Measurements from ENCODE around the gene DNAJA3.

The DNAJA3 gene

DNA sequence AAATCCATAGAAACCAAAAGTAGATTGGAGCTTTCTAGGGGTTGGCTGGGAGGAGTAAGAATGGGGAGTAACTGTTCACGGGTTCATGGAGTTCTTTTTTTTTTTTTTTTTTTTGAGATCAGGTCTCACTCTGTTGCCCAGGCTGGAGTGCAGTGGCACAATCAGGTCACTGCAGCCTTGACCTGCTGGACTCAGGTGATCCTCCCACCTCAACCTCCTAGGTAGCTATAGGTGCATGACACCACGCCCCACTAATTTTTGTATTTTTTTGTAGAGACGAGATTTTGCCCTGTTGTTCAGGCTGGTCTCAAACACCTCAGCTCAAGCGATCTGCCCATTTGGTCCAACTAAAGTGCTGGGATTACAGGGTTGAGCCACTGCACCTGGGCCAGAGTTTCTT lies 47.2 kb downstream of the DNAJA3 start:
- H3K9me3 ChIP-seq (ENCODE audit: control insufficient read depth in 1 of 2, low read length in 2 of 2), result no peaks in the 10 kb centered on the region
- H3K27me3 ChIP-seq (ENCODE audit: low read depth, low read length), result no peaks in the 10 kb centered on the region
- peaks cover 4 to 17% of the 10 kb centered on the region in 2 donors for H3K4me1 ChIP-seq (ENCODE audit: control insufficient read depth in 1 of 2, insufficient read depth in 2 of 2, low read length in 2 of 2)
- H3K36me3 ChIP-seq (ENCODE audit: control insufficient read depth in 1 of 2, insufficient read depth in 2 of 2, low read length in 2 of 2), result peaks cover 0 to 7% of the 10 kb centered on the region in 2 donors
- H3K4me3 ChIP-seq (ENCODE audit: low read depth in 1 of 2, low read length in 2 of 2), result no peak overlapping the region
- H3K27ac ChIP-seq (ENCODE audit: low read length), result no peak overlapping the region

DNA sequence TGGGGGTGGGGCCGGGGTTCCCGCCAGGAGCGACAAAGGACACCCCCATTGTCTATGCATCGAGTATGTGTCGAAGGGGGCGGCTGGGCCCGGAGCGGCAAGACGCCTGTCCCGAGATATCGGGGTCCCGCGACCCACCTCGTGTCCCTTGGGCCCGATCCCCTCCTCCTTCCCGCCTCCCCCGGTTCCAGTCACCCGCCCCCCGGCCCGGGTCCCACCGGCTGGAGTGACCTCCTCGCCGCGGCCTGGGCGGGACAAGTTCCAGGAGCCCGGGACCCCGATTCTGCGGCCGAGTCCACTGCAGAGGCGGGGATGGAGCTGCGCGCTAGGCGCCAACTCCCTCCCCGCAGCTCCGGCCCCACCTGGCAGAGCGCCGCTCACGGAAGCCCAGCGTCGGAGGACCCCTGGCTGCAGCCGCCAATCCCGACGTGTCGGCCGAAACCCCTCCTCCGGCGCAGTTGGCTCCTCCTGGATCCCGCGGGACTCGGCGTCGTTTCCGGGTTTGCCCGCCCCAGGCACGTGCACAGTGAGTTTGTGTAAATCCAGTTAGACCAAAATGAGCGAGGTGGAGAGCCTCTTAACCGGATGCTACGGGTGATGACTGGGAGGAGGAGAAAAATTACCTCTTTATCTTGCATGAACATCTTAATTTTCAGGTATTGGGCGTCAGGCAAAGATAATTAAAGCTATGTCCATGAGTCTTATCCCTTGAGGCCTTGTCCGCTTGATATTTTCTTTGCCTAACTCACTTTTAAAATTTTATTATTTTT lies 48.7 kb downstream of the DNAJA3 start, which contains the start of gene NMRAL1:
Gene NMRAL1 (minus strand): TSS at position 434 of the 770 bp plus-strand sequence. CDS start 493 bp downstream, outside the sequence.
- no peaks in the 10 kb centered on the region for H3K9me3 ChIP-seq (ENCODE audit: control insufficient read depth in 1 of 2, low read length in 2 of 2)
- peak within 1 kb of the TSS; percentile 59 to 76 for H3K4me3 ChIP-seq (ENCODE audit: low read depth in 1 of 2, low read length in 2 of 2)
- H3K27ac ChIP-seq (ENCODE audit: low read length), result no peak within 1 kb of the TSS
- peaks cover 0 to under 1% of the 10 kb centered on the region in 2 donors for H3K36me3 ChIP-seq (ENCODE audit: control insufficient read depth in 1 of 2, insufficient read depth in 2 of 2, low read length in 2 of 2)
- peaks cover 4 to 17% of the 10 kb centered on the region in 2 donors for H3K4me1 ChIP-seq (ENCODE audit: control insufficient read depth in 1 of 2, insufficient read depth in 2 of 2, low read length in 2 of 2)
- H3K27me3 ChIP-seq (ENCODE audit: low read depth, low read length), result no peaks in the 10 kb centered on the region

DNA sequence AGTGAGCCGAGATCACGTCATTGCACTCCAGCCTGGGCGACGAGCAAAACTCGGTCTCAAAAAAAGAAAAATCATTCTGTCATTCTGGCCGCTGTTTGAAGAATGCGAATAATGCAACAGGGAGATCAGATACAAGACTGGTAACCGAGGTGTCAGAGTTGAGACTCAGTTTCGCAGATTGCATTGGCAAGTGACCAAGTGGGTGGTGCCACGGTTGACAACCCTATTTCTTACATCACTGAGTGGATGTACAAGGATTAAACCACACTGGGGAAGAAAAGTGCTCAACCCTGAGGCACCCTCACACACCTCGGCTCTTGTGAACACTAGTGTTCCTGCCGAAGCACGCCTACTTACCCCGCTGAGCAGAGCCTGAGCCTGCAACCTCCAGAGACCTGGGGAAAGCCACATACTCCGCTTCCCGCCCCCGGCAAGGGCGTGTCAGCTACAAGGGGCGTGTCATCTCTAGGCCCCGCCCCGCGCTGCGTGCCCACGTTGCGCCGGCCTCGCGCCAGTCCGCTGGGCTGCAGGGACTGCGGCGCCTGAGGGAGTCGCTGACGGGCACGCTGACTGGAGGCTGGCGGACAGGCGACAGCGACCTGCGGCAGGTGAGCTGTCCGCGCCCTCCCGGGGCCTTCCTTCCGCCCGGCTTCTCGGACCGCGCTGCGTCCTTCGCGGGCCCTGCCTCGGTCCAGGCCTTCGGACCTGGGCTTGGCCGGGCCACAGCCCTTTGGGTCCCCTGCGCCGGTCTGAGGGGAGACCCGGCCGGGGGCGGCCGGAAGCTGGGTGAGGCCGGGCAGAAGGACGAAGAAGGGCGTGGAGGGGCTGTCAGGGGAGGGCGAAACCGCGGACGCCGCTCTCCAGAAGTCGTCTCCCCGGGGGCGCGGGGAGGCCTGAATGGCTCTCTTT lies 50.5 kb downstream of the DNAJA3 start, which contains the start of gene HMOX2:
Gene HMOX2 (plus strand): TSS at position 519 of the 909 bp plus-strand sequence. CDS start 29,127 bp downstream, outside the sequence.
- Histone ChIP-seq H3K4me3 (ENCODE audit: low read depth in 1 of 2, low read length in 2 of 2) (peak within 1 kb of the TSS; percentile 68 to 87), H3K4me1 (ENCODE audit: control insufficient read depth in 1 of 2, insufficient read depth in 2 of 2, low read length in 2 of 2) (peaks cover 4 to 17% of the 10 kb centered on the region in 2 donors), H3K36me3 (ENCODE audit: control insufficient read depth in 1 of 2, insufficient read depth in 2 of 2, low read length in 2 of 2) (no peaks in the 10 kb centered on the region), H3K27me3 (ENCODE audit: low read depth, low read length) (no peaks in the 10 kb centered on the region), H3K9me3 (ENCODE audit: control insufficient read depth in 1 of 2, low read length in 2 of 2) (no peaks in the 10 kb centered on the region), H3K27ac (ENCODE audit: low read length) (no peak within 1 kb of the TSS)

DNA sequence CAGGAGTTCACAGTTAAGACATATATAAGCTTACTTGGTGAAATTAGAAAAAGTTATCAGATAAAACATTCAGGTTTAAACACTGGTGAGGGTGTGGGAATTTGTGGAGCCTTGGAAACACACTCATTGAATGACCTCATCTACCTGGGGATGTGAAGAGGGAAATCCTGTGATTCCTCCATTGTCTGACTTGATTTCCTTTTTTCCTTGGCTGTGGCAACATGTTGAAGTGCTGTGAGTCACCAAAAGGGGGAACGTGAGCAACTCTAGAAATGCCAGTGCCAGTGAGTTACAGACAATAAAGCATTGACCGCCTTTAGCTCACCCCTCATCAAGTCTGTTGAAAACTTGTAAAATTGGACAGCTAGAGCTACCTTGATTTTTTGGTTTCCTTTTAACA lies 52.3 kb downstream of the DNAJA3 start:
- Histone ChIP-seq H3K9me3 (ENCODE audit: control insufficient read depth in 1 of 2, low read length in 2 of 2) (no peaks in the 10 kb centered on the region), H3K4me3 (ENCODE audit: low read depth in 1 of 2, low read length in 2 of 2) (no peak overlapping the region), H3K27me3 (ENCODE audit: low read depth, low read length) (no peaks in the 10 kb centered on the region), H3K36me3 (ENCODE audit: control insufficient read depth in 1 of 2, insufficient read depth in 2 of 2, low read length in 2 of 2) (no peaks in the 10 kb centered on the region), H3K27ac (ENCODE audit: low read length) (no peak overlapping the region), H3K4me1 (ENCODE audit: control insufficient read depth in 1 of 2, insufficient read depth in 2 of 2, low read length in 2 of 2) (peaks cover 4 to 17% of the 10 kb centered on the region in 2 donors)

DNA sequence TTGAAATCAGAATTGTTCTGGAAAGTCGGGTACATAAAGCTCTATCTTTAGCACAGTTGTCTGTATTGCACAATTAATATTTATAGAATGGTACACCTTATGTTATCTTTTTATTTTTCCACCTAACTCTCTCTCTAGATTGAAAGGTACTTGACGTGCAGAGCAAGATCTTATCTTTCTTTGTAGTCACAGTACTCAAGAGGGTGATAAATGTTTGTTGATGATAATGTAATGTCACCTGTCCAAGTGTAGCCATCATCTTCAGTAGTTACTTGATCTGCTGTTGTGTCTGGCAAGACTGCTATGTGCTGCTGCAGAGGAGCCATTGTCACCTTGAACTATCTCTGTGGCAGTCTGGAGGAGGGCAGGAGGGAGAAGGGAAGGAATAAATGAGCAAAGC lies 55.9 kb downstream of the DNAJA3 start:
- H3K4me1 ChIP-seq (ENCODE audit: control insufficient read depth in 1 of 2, insufficient read depth in 2 of 2, low read length in 2 of 2), result peaks cover 0 to 6% of the 10 kb centered on the region in 2 donors
- no peak overlapping the region for H3K27ac ChIP-seq (ENCODE audit: low read length)

DNA sequence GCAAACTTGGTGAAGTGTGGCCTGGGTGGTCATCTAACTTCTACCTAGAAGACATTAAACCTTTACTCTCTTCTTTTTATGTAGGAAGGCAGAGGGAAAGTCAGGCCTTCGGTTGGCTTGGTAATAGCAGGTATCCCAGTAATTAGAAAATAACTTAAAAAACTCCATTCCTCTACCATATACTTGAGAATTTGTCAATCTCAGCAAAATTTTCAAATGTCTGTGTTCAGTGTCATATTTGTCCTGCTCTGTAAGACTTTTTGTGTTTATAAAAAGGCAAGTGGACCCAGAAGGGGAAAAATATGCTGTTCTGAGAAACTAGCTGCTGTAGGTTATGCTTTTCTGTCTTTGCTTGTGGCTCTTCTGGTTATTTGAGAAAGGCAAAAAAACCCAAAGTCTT lies 56.3 kb downstream of the DNAJA3 start:
- no peaks in the 10 kb centered on the region for H3K27me3 ChIP-seq (ENCODE audit: low read depth, low read length)
- peaks cover 0 to 4% of the 10 kb centered on the region in 2 donors for H3K4me1 ChIP-seq (ENCODE audit: control insufficient read depth in 1 of 2, insufficient read depth in 2 of 2, low read length in 2 of 2)
- no peaks in the 10 kb centered on the region for H3K9me3 ChIP-seq (ENCODE audit: control insufficient read depth in 1 of 2, low read length in 2 of 2)
- H3K4me3 ChIP-seq (ENCODE audit: low read depth in 1 of 2, low read length in 2 of 2), result no peak overlapping the region
- H3K27ac ChIP-seq (ENCODE audit: low read length), result no peak overlapping the region
- H3K36me3 ChIP-seq (ENCODE audit: control insufficient read depth in 1 of 2, insufficient read depth in 2 of 2, low read length in 2 of 2), result peaks cover 0 to 11% of the 10 kb centered on the region in 2 donors

More for the DNA sequence above, 55.9 kb downstream of the DNAJA3 start:
- Histone ChIP-seq H3K4me3 (ENCODE audit: low read depth in 1 of 2, low read length in 2 of 2) (no peak overlapping the region), H3K9me3 (ENCODE audit: control insufficient read depth in 1 of 2, low read length in 2 of 2) (no peaks in the 10 kb centered on the region), H3K27me3 (ENCODE audit: low read depth, low read length) (no peaks in the 10 kb centered on the region), H3K36me3 (ENCODE audit: control insufficient read depth in 1 of 2, insufficient read depth in 2 of 2, low read length in 2 of 2) (peaks cover 0 to 7% of the 10 kb centered on the region in 2 donors)

DNA sequence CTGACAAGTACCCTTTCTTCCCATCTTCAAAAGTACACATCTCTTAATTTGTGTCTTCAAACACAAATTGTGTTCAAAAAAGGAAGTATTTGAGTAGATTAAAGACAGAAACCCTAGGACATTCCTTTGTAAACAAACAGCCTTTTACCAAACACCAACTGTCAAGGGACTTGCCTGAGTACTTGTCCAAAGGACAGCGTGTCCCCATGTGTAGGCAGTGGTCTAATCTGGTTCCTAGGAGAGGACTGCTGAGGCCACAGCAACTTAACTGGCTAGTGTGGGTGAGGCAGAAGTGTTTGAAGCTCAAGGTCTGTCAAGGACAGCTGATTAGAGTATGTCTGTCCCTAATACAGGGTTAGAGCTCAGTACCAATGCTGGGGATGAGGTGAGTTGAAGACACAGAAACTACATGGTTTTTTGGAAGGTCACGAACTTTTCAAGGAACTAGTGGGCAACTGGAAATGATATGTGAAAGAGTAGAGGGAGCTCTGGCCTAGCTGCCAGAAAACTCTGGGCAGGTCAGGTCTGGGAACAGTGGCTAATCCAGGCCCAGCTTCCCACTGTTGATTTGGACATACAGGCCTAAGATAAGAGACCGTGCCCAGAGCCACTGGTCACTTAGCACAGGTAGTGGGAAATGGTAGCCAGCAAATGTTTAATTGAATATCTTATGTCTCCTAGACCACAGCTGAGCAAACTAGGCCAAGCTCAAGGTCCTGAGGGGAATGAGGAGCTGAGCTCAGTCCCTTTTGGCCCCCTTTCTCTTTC lies 60.6 kb downstream of the DNAJA3 start:
- H3K27ac ChIP-seq (ENCODE audit: low read length), result no peak overlapping the region

DNA sequence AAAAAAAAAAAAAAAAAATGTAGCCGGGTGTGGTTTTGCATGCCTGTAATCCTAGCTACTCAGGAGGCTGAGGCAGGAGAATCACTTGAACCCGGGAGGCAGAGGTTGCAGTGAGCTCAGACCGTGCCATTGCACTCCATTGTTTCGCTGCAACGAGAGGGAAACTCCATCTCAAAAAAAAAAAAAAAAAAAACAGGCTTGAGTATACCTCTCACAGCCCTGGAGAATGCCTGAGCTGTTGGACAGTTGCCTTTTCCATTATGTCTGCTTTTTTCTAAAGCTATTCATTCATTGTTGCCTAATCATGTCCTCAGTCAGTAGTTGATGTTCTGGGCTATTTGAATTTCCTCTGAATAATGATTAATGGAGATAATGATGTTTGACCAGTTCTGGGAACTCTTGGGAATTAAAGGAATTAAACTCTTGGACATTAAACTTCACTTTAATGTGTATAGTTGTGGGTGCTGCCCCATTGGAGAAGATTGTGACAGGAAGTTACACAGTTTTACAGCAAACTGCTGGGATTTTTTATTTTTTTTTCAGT lies 62.4 kb downstream of the DNAJA3 start:
- Histone ChIP-seq H3K4me3 (ENCODE audit: low read depth in 1 of 2, low read length in 2 of 2) (no peak overlapping the region), H3K9me3 (ENCODE audit: control insufficient read depth in 1 of 2, low read length in 2 of 2) (no peaks in the 10 kb centered on the region), H3K27ac (ENCODE audit: low read length) (no peak overlapping the region), H3K27me3 (ENCODE audit: low read depth, low read length) (no peaks in the 10 kb centered on the region), H3K36me3 (ENCODE audit: control insufficient read depth in 1 of 2, insufficient read depth in 2 of 2, low read length in 2 of 2) (peaks cover 0 to 19% of the 10 kb centered on the region in 2 donors), H3K4me1 (ENCODE audit: control insufficient read depth in 1 of 2, insufficient read depth in 2 of 2, low read length in 2 of 2) (no peaks in the 10 kb centered on the region)

More for the DNA sequence above, 60.6 kb downstream of the DNAJA3 start:
- no peaks in the 10 kb centered on the region for H3K9me3 ChIP-seq (ENCODE audit: control insufficient read depth in 1 of 2, low read length in 2 of 2)
- H3K4me1 ChIP-seq (ENCODE audit: control insufficient read depth in 1 of 2, insufficient read depth in 2 of 2, low read length in 2 of 2), result no peaks in the 10 kb centered on the region
- H3K27me3 ChIP-seq (ENCODE audit: low read depth, low read length), result no peaks in the 10 kb centered on the region
- H3K4me3 ChIP-seq (ENCODE audit: low read depth in 1 of 2, low read length in 2 of 2), result no peak overlapping the region
- peaks cover 0 to 19% of the 10 kb centered on the region in 2 donors for H3K36me3 ChIP-seq (ENCODE audit: control insufficient read depth in 1 of 2, insufficient read depth in 2 of 2, low read length in 2 of 2)

DNA sequence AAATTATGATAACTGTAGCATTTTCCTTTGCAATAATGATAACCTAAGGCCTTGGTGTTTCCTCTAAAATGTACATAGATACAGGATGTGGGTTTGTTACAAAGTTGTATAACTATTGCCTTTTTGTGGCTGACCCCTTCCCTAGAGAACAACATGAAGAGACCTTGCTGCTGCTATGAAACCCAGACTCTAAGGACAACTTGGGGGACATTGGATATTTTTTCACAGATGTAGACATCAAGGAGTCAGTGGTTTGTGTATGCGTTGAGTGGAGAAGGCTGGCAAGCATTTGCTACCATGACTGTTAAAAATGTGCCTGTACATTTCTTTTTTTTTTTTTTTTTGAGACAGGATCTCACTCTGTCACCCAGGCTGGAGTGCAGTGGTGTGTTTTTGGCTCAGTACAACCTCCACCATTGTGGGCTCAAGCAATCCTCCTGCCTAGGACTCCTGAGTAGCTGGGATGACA lies 62.9 kb downstream of the DNAJA3 start:
- Histone ChIP-seq H3K4me1 (ENCODE audit: control insufficient read depth in 1 of 2, insufficient read depth in 2 of 2, low read length in 2 of 2) (no peaks in the 10 kb centered on the region), H3K27me3 (ENCODE audit: low read depth, low read length) (no peaks in the 10 kb centered on the region), H3K9me3 (ENCODE audit: control insufficient read depth in 1 of 2, low read length in 2 of 2) (no peaks in the 10 kb centered on the region), H3K36me3 (ENCODE audit: control insufficient read depth in 1 of 2, insufficient read depth in 2 of 2, low read length in 2 of 2) (peaks cover 0 to 19% of the 10 kb centered on the region in 2 donors), H3K27ac (ENCODE audit: low read length) (no peak overlapping the region), H3K4me3 (ENCODE audit: low read depth in 1 of 2, low read length in 2 of 2) (no peak overlapping the region)

DNA sequence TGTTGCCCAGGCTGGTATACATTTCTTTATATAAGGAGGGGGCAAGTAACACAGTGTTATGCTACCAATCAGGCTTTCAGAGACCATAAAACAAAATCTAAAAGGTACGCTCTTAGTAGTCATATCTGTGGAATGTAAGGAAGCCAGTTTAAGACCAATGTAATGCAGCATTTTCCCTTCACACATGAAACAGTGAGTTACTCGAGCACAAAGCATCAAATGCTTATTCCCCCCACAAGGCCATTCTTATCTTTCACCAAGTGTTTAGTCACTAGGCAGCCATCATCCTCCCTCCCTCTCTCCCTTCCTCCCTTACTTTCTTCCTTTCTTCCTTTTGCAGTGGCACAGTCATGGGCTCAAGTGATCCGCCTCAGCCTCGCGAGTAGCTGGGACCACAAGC lies 63.4 kb downstream of the DNAJA3 start:
- no peaks in the 10 kb centered on the region for H3K9me3 ChIP-seq (ENCODE audit: control insufficient read depth in 1 of 2, low read length in 2 of 2)
- no peaks in the 10 kb centered on the region for H3K27me3 ChIP-seq (ENCODE audit: low read depth, low read length)
- H3K4me1 ChIP-seq (ENCODE audit: control insufficient read depth in 1 of 2, insufficient read depth in 2 of 2, low read length in 2 of 2), result no peaks in the 10 kb centered on the region
- no peak overlapping the region for H3K4me3 ChIP-seq (ENCODE audit: low read depth in 1 of 2, low read length in 2 of 2)
- no peak overlapping the region for H3K27ac ChIP-seq (ENCODE audit: low read length)
- H3K36me3 ChIP-seq (ENCODE audit: control insufficient read depth in 1 of 2, insufficient read depth in 2 of 2, low read length in 2 of 2), result peaks cover 0 to 19% of the 10 kb centered on the region in 2 donors
